ENCODE data around the gene PYHIN1. TPM values are rescaled to one million over a fixed set of nuclear protein-coding genes. Genes with fewer than 3 reads are reported as not detected.

PYHIN1 gene
- total RNA-seq, 1 donor: under 0.01 TPM

DNA sequence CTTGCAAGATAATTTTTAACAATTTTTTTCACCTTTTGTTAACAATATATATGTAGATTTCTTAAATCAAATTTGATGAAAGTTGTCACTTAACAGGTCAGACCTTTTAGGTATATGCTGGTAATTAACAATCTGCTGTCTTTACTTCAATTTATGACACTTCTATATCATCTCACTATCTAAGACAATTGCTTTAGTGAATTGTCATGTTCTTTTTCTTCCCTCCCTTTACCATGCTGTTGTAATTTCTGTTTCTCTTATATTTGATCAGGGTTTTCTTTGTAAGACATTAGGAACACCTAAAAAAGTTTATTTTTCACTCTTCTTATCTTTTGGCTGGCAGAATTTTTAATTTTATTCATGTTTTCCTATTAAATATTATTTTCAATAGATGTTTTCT, 80.4 kb downstream of the PYHIN1 start:
- no peak for DNase-seq (ENCODE audit: low read depth in 2 of 3, low spot score in 2 of 3)

DNA sequence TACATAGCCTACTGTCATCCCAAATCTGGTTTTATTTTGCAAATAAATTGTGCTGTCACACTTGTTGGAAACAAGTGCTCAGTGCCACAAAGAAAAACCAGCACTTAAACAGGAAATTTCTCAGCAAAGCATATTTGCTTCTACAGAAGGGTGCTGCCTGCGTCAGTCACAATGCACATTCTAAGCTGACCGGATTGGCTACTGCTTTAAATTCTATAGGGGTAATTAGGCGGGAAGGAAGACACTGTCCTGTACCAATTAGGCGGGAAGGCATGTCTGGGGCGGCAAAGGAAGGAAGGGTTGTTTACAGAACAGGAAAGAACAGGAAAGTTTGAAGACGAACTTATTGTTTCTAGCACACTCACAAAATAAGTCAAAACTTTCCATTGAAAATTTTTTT, 81.1 kb downstream of the PYHIN1 start:
- no peak for DNase-seq (ENCODE audit: low read depth in 2 of 3, low spot score in 2 of 3)

DNA sequence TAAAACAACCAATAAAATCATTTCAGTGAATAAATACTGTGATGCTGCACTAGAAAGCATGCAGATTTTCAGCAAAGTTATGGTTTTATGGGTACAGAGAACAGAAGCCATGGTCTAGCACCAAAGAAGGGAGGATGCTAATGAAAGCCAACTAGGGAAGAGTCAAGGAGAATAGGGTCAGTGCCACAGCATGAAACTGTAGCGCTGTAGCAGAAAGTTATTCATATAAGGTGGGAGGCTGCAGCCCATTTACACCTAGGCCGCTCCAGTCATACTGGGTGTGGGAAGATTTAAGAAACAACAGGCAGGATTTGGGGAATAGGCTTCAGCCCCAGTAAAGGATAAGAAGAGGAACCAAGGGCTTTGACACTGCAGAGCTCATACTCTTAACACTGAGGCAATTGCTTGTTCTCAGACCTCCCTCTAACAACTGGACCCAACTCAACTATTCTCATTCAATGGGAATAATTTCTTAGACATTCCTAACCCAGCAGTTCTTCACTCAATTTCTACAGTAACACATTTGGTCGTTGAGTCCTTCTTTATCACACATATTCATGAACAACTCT, 82.7 kb downstream of the PYHIN1 start:
- no peak for DNase-seq (ENCODE audit: low read depth in 2 of 3, low spot score in 2 of 3)

DNA sequence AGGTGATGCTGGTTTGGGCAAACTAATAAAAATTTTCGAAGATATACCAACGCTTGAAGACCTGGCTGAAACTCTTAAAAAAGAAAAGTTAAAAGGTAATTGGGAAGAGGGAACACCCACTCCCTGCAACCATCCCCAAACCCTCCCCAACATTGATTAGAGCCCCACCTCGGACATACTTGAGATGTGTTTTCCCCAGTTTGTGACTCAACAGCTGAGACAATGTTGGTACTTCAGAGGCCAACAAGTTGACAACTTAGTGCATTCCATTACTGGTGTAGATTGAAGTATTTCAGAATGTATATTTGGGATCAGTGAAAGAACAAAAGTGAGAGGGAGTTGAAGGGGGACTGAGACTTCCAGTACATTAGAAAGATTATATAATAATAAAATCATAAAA, 83.5 kb downstream of the PYHIN1 start:
- DNase-seq (ENCODE audit: low read depth in 2 of 3, low spot score in 2 of 3): no peak

DNA sequence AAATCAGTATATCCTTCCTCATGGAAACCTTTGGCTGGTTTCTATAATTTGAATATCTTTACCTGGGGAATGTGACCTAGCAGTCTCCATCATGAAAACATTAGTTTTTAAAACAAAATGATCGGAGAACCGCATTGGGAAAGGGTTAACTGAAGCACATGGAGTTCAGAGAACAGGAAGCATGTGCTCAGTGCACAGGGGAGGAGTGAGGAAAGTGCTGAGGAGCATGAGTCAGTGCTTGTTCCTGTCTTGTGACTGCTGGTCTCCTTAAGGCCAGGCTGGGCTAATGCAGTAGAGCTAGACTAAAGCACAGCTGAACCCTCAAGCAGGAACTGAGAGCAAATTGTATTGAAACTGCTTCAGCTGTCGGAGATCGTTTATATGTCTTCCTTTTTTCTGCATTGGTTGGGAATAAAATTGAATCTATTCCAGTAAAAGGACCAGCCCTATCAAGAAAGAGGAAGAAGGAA, 84.1 kb downstream of the PYHIN1 start:
- DNase-seq (ENCODE audit: low read depth in 2 of 3, low spot score in 2 of 3): peak in 2 of 3 donors; percentile 84 to 87

DNA sequence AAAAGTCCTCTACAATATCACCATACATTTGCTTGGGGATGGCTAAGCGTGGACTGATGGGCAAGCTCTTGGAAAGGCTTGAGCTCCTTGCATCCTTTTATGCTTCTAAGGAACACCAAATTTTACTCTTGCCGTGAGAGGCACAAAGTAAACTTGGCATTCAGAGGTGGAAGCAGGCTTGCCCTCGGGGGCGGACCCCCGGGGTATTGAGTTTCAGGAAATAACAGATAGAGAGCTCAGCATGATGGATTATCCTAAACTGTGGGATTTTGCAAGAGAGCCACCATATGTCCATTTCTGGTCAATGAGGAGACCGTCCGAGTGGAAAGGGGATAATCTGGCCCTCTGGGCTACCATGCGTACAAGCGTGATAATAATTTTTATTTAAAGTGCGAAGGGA, 92.4 kb downstream of the PYHIN1 start:
- DNase-seq (ENCODE audit: low read depth in 2 of 3, low spot score in 2 of 3): no peak

DNA sequence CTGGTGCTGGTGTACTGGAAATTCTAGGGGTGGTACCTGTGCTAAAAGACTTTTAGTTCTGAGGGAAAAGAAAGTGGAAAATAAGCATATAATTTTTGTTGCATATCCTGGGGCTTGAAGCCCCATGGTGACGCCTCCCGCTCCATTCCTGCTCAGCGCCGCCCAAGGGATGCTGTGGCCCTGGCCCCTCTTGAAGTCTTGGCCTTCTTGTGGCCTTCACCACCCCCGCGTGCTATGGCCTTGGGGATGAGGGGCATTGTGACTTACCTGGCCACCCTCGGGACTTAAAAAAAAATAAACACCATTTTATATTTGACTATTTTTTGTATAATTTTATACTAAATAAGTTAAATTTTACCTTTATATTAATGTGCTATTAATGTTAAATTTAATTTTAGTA, 93.7 kb downstream of the PYHIN1 start:
- DNase-seq (ENCODE audit: low read depth in 2 of 3, low spot score in 2 of 3): no peak

Other genes starting within 250 kb of the PYHIN1 start
- 10.2 TPM for gene SPTA1, start 244.8 kb upstream of the PYHIN1 start, total RNA-seq
- gene OR6K2, start 230.9 kb upstream of the PYHIN1 start, total RNA-seq: not detected
- not detected for gene OR6K3, start 210.8 kb upstream of the PYHIN1 start, total RNA-seq
- gene OR6K6, start 176.8 kb upstream of the PYHIN1 start, total RNA-seq: not detected
- not detected for gene OR6N1, start 159.4 kb upstream of the PYHIN1 start, total RNA-seq
- gene OR6N2, start 150.3 kb upstream of the PYHIN1 start, total RNA-seq: not detected
- gene MNDA, start 100.2 kb upstream of the PYHIN1 start, total RNA-seq: 1.1 TPM
- 24.5 TPM for gene IFI16, start 78.4 kb downstream of the PYHIN1 start, total RNA-seq
- under 0.01 TPM for gene AIM2, start 145.2 kb downstream of the PYHIN1 start, total RNA-seq
- gene CADM3, start 240.1 kb downstream of the PYHIN1 start, total RNA-seq: not detected

Measured in hematopoietic multipotent progenitor cell (in vitro differentiated cells).